ENCODE measurements around the gene BSCL2.
"Not testable (repeated sequence)": the region's sequence is repeated elsewhere in the genome, so short reads cannot be mapped to it uniquely, and the experiment has no call there.

The BSCL2 gene

GRCh38 chr11:62682518-62682917 is 24.7 kb downstream of the BSCL2 start:
- DNase-seq: no peak

- DNase-seq: peak; percentile 58
These were observed 26.4 kb downstream of the BSCL2 start for GRCh38 chr11:62680825-62681240.

- peak; percentile 88 for DNase-seq
These were observed 28.2 kb downstream of the BSCL2 start, which contains the start of gene UBXN1 for GRCh38 chr11:62678770-62679696. Gene UBXN1 (minus strand): TSS chr11:62679073. CDS start chr11:62678923, 150 bp downstream.

- DNase-seq: no peak
These were observed 28.8 kb downstream of the BSCL2 start for GRCh38 chr11:62678433-62678769.

- no peak for DNase-seq
These were observed 29.5 kb downstream of the BSCL2 start for GRCh38 chr11:62677714-62678113.

- DNase-seq: no peak
These were observed 30.1 kb downstream of the BSCL2 start for GRCh38 chr11:62677156-62677555.

- DNase-seq: no peak
These were observed 30.5 kb downstream of the BSCL2 start for GRCh38 chr11:62676698-62677097.

GRCh38 chr11:62675415-62675814 is 31.8 kb downstream of the BSCL2 start:
- not testable (repeated sequence) for DNase-seq

GRCh38 chr11:62673196-62673525 is 34.1 kb downstream of the BSCL2 start:
- DNase-seq: no peak

GRCh38 chr11:62671608-62672389 is 35.4 kb downstream of the BSCL2 start, which contains the start of the genes LBHD1 and UQCC3:
Gene LBHD1 (minus strand): TSS chr11:62672267. CDS start chr11:62670031, 2,236 bp downstream.
Gene UQCC3 (plus strand): TSS chr11:62671673. CDS start chr11:62671746, 73 bp downstream.
- peak; percentile 85 for DNase-seq

- no peak for DNase-seq
These were observed 36.0 kb downstream of the BSCL2 start for GRCh38 chr11:62671236-62671607.

- DNase-seq: no peak
These were observed 37.6 kb downstream of the BSCL2 start for GRCh38 chr11:62669420-62670161.

GRCh38 chr11:62667460-62667859 is 39.8 kb downstream of the BSCL2 start:
- DNase-seq: no peak

GRCh38 chr11:62666259-62666926 is 40.8 kb downstream of the BSCL2 start:
- DNase-seq: no peak

GRCh38 chr11:62665599-62666258 is 41.5 kb downstream of the BSCL2 start:
- DNase-seq: peak; percentile 70

- peak; percentile 96 for DNase-seq
These were observed 42.1 kb downstream of the BSCL2 start, which contains the start of the genes C11orf98 and CSKMT for GRCh38 chr11:62665075-62665598. Gene C11orf98 (minus strand): TSS chr11:62665210. CDS start chr11:62665169, 41 bp downstream. Gene CSKMT (plus strand): TSS chr11:62665312. CDS start chr11:62665880, 568 bp downstream.

- DNase-seq: peak; percentile 63
These were observed 42.7 kb downstream of the BSCL2 start for GRCh38 chr11:62664405-62665074.

- no peak for DNase-seq
These were observed 50.3 kb downstream of the BSCL2 start for GRCh38 chr11:62656796-62657429.

- DNase-seq: no peak
These were observed 52.9 kb downstream of the BSCL2 start for GRCh38 chr11:62654297-62654696.
